Activated CD8-positive, alpha-beta memory T cell treated with anti-CD3 and anti-CD28 coated beads for 24 hours (primary cell): ENCODE results near the gene C8B.

ENCODE experiments used
- DNase-seq: peaks from one replicate; pipeline ENCODE4 v3.0.0-alpha.2; 2020

The C8B gene

DNA sequence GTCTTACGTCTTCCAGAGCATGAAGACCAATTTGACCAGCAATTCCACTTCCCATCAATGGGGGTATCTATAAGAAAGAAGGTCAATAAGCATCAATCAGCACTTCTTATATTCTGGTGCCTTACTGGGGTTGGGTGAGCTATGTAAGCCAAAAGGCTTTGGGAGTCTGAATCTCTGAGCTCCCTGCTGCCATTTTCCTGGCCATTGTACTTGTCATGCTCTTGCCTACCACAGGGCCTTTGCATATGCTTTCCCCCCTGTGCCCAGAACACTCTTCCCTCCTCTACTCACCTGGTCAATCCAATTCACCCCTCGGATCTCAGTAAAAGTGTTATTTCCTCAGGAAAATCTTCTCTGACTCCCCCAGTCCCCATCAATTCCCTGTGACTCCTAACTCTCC lies 36.3 kb downstream of the C8B start:
- DNase-seq, result no peak

DNA sequence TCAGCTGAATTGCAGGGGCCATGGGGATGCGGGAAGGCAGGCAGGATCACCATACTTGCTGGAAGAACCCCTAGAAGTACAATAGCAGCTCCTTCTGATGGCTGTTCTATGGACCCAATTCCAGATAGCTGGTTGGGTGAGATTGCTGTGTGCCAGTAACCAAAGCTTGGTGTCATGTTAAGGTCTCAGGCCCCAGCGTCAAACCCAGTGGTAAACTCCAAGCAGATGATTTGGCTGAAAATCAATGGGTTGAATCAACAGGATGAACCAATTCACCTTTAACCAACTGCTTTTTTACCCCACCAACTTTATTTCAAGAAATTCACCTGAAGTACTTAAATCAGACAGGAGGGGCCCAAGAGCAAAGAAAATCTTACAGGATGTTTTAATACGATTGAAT lies 37.8 kb downstream of the C8B start:
- no peak for DNase-seq

DNA sequence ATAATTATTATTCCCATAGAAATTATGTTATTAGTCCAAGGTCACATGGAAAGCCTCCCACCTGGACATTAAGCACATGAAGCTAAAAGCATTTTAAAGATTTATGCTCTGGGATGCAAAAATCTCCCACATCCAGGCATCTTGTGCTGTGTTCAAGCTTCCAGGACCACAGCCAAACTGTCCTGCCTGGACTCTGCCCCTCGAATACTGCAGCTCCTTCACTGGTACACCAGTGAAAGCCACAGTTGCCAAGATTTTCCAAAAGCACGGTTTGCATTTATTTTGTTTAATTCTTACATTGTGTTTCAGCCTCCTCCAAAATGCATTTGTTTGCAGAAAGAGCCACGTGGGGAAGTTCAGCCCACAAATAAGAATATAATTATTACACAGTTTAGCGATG lies 38.6 kb downstream of the C8B start:
- no peak for DNase-seq

DNA sequence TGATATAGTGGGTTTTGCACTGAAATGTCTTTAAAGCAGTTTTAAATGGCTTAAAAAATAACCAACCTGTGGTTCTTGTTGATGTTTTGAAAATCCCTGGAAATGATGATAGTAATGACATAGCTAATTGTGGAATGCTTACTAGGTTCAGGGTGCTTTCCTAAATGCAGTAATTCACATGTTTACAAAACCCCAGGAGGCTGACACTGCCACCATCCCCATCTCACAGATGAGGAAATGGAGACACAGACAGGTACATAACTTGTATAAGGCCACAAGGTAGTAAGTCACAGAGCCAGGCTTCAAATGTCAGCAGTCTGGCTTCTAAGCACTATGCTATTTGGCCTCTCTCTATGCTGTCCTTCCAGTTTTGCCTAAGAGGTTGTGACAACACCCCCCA lies 40.6 kb downstream of the C8B start:
- no peak for DNase-seq

DNA sequence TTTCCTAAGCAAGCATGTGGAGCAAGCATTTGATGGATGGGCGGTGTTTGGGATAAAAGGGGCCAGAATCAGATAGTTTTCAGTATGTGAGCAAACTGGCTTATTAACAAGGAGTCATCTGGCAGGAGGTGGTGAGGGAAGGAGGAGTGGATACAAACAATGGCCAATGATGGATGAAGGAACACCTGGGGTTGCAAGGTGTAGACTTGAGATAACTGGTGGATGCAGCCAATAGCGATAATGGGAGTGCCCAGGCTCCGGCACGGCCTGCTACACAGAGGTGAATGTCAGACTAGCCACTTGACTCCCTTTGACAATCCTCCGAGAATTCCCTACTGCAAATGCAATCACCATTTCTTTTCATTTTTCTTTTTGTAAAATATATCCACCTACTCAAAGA lies 41.7 kb downstream of the C8B start:
- DNase-seq, result no peak

DNA sequence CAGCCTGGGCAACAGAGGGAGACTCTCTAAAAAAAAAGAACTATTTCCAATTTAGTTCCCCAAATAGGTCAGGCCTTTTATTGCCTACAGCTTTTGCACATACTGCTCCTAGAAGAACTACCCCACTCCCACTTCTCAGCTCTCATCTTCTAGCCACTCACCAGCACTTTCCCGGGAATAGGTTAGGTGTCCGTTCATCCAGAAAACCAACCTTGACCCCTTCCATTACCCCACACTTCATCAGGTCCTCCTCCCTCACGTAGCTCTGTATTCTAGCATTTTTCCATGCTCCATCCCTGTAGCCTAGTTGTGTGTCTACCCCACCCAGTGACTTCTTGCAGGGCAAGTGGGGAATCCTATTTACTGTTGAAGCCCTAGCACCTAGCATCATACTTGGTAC lies 42.6 kb downstream of the C8B start:
- DNase-seq, result no peak

DNA sequence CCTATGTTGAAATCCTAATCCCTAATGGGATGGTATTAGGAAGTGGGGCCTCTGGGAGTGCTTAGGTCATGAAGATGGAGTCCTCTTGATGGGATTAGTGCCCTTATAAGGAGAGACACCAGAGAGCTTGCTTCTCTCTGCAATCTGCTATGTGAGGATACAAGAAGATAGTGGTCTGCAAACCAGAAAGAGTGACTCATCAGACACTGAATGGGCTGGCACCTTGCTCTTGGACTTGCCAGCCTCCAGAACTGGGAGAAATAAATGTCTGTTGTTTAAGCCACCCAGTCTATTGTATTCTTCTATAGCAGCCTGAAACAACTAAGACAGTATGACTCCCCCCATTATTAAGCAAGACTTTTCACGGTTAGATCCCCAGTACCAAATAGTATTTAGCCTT lies 43.3 kb downstream of the C8B start:
- DNase-seq, result no peak

DNA sequence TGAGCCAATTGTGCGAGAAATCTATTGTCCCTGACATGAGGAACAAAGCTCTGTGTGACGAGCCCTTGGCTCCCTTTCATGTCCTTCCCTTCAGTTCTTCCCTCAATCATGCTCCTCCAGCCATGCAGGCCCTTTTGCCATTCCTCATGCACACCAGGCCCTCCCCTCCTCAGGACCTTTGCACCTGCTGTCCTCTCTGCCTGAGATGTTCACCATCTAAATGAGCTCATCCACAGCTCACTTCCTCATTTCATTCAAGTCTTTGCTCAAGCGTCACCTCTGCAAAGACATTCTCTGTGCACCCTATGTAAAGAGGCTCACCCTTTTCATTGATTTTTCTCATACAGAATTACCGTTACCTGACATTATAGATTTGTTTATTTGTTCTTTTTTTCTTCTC lies 43.7 kb downstream of the C8B start:
- DNase-seq, result no peak

DNA sequence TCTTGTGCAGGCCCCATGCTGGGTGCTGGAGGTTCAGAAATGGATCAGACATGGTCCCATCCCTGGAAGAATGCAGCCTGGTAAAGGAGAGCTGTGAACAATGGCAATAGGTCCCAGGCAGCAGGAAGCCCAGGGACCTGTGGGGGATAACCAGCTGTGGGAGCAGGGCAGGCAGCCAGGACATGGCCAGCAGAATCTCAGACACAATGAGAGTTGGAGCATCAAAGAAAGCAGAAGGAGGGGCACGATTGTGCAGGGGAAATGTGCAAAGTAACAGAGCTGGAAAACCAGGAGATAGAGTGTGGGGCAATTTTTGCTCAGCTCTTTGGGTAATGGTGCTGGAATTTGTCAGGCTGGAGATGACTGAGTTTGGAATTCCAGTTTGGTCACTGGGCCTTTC lies 44.3 kb downstream of the C8B start:
- DNase-seq, result no peak

DNA sequence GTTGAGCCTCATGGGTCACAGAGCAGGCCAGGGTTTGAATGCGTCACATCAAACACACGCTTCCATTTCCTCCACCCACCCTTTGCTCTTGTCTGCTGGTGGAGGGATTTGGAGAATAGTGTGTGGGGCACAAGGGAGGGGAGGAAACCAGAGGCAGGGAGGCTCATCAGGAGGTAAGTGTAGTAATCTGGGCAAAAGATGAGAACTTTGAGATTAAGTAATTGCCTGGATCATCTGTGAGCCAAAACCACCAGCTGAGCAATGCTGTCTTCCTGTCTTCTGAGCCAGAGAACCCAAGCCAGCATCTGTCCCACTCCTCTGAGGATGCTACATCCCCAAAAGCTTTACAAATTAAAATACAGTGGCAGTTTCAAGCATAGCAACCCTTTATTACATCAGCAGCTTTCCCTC lies 45.2 kb downstream of the C8B start:
- no peak for DNase-seq

DNA sequence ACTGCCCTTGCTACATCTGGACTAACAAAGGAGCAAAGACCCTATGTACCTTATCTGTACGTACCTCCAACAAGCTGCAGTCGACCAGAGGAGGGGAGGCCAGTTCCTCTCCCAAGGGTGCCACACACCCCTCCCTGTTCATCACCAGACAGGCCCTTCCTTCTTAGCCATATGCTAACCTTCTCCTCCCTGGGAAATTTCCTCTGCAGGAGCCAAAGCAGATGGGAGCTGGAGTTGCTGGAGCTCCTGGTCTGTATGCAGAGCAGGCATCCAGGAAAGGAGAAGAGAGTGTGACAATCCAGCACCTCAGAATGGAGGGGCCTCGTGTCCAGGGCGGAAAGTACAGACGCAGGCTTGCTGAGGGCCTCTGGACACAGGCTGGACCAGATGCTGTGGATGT lies 48.5 kb downstream of the C8B start:
- no peak for DNase-seq

DNA sequence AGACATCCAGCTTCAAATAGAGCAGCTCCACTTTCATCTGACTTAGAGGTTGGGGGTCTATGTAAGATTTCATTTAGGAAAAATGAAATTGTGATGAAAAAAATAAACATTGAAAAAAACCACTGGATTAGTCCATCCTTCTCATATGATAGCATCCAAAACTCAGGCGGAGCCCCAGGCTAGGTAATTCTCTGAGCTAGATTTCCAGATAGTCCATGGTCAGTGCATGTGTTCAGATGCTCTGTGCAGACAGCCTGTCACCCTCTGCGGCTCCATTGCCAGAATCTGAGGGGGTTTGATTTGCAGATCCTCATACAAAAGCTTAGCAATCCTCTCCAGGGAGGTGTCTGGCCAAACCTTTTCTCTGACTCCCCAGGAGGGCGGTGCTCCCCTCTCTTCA lies 49.2 kb downstream of the C8B start:
- DNase-seq, result no peak

DNA sequence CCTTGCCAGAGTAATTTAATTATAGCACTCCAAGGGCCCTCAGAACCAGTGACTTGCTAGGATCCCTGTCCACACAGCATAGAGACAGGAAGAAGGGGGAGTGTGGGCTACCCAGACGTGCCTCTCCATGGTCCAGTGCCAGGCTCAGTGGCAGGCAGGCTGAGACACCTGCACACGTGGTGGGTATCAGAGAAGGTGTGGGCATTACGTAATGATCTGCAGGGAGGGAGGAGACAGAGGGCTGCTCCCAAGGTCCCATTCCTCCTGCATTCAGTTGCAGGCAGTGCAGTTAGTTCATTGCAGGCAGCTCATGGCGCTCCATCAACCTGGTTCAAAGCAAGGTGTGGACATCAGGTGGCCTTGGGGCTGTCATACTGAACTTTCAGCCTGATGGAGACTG lies 49.9 kb downstream of the C8B start:
- no peak for DNase-seq

DNA sequence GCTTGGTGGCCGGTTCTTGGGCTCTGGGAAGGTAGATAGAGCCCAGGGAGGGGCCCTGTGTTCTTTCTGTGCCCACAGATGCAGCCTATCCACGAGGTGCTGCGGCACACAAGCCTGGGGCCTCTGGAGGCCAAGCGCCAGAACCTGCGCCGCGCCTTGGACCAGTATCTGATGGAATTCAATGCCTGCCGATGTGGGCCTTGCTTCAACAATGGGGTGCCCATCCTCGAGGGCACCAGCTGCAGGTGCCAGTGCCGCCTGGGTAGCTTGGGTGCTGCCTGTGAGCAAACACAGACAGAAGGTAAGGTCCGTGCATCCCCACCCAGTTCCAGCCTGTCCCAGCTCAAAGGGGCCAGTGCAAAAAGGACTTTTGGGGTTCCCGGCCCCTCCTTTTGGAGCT lies 53.5 kb downstream of the C8B start:
- DNase-seq, result no peak

DNA sequence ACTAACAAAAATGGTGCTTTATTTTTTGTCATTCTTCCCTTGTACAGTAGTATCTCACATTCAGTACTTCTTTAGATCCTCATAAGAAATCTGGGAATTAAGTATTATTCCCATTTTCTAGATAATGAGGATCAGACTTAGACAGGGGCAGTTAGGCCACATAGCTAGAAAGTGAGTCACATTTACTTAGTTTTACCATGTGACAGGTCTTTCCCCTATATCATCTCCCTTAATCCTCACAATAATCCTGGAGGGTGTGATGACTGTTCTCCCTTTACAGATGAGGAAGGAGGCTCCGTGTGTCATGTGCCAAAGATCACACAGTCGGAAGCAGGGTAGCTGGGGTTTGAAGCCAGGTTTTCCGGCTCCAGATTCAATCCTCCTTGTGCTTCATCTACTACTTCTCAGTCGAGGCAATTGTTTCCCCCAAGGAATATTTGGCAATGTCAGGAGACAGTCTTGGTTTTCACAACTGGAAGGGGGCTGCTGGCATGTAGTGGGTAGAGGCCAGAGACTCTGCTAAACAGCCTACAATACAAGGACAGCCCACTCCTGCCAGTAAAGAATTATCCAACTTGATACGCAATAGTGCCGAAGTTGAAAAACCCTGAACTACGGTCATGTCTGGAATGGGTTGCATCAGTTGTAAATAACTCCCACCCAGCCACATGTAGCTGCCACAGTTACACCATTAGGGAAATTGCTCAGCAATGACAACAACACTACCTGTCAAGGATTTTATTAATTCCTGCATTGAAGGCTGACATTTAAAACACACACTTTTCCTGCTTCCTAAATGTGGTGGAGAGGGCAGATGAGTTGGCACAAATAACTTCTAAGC lies 54.5 kb downstream of the C8B start:
- no peak for DNase-seq

DNA sequence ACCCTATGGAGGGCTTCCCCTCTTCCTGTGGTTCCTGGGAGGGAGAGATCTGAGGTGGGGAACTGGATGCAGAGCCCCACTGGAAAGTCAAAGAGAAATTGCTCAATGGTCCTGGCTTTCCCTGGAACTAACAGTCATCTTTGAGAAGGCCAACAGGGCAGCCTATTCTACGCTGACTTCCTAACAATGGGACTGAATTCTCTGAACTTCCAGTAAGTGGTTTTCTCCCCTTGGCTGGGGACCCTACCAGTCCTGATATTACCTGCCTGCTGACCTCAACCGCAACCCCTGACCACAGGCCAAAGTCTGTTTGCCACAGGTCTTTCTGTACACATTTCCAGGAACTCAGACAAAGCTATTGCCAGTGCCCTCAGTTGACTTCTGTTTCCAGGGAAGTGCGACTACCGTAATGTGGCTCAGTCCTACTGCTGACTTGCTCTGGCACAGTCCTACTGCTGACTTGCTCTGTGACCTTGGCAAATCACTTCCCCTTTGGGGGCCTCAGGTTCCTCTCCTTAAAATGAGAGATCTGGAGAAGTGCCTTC lies 55.3 kb downstream of the C8B start:
- DNase-seq, result no peak

DNA sequence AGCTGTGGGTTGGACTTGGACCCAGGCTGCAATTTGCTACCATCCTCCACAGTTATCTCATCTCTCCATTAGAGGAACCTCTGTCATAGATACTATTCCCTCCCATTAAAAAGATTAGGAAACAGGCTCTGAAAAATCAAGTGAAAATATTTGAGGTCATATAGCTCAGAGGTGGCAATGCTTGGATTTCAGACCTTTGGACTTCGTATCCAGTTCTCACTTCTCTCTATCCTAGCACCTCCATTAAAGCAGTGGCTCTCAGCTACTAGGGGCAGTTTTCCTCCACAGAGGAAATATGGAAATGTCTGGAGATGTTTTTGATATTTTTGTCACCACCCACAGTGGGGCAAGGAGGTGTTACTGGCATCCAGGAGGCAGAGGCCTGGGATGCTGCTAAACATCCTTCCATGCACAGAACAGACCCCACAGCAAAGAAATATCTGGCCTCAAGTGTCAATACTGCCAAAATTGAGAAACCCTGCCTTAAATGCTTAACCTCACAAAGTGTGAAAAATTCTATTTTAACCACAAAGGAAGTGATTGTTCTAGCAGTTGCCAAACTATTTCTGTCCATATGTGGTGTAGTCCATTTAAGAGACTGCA lies 57.1 kb downstream of the C8B start:
- no peak for DNase-seq

DNA sequence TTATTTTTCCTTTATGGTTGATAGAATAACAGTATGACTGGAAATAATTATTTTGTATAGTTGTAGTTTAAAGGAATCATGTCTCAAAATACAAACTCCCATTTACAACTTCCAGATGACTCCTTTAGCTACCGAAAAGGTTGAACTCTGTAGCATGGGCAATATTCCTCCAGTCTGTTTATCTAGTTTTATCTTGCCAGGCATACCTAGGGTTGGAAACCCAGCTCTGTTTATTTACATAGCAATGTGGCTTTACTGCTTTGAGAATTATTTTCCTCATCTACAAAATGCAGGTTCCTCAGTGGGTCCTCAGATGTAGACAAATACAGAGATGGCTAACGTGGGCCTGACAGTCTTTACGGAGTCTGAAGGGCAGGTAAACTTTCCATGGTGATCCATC lies 60.1 kb downstream of the C8B start:
- no peak for DNase-seq

DNA sequence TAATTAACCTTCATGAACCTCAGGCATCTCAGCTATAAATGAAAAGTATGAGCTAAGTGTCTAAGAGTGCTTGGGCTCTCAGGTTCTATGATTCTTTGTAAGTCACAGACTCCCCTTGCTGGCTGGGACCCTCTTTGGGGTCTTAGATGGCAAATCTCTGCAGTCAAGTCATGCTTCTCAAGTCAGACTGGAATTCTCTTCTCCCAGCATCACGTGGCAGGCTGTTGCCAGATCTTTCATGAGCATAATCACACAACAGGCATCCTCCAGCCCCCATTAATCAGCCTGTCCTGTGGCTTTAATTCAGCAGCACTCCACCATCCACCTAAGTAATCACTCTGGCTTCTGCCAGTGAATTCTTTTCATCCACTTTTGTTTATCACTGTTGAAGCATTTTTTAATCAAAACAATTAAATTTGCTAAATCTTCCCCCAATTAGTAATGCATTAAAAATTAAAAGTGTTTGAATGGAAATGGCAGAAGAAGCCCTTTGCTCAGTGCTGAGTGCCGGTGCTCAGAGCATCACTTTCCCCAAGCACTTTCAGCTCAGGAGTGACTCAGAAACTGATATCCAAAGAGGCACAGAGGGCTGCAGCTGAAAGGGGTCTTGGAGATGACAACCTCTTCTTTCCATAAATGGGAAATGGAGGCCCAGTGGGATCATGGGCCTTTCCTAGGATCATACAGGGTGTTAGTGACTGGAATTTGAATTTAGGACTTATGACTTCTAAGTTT lies 61.0 kb downstream of the C8B start:
- no peak for DNase-seq

DNA sequence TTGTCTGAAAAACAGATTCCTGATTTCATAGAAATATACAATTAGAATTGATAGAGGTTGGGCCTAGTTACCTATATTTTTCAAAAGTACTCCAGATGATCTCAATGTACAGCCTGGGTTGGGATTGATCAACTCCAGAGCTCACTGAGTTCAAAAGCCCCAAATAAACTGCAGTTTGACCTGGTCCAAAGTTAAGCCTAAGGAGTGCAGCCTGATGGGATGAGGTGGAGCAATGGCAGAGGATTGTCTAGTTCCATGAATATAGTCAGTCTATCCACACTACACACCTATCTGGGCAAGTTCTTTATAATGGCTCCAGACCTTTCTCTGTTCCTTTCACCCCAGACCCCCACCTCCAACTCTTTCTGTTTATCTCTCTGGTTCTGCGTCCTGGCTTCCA lies 62.0 kb downstream of the C8B start:
- DNase-seq, result no peak

DNA sequence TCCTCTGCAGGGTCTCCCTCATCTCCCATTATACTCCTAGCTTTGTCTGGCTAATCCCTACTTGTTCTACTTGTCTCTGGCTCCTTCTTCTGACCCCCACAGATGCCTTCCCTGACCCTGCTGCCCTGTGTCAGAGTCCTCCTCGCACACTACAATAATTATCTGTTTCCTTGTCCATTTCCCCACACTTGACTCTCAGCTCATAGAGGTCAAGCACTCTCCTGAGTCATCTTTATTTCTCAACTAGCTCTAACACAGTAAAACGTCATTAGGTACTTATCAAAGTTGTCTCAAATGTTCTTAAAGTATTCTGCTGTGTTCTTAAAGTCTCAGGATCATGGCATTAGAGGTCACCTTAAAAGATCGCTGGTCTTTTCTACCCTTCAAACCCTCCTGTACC lies 64.1 kb downstream of the C8B start:
- no peak for DNase-seq

DNA sequence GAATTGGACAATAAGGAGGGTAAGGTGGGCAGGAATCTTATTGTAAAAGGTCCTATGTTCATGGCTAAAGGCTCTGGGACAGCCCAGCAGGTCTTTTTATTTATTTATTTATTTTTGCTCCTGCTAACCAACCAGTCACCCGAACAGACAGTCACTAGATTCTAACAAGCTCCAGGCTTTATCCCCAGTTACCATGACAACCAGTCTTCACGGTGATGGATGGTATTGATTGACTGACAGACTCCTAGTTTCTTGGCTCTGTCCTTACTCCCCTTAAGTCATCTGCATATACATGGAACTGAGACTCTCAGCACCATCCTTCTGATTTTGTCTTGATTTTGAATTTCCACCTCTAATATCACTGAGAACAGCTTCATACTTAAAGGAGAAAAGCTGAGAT lies 66.9 kb downstream of the C8B start:
- no peak for DNase-seq

DNA sequence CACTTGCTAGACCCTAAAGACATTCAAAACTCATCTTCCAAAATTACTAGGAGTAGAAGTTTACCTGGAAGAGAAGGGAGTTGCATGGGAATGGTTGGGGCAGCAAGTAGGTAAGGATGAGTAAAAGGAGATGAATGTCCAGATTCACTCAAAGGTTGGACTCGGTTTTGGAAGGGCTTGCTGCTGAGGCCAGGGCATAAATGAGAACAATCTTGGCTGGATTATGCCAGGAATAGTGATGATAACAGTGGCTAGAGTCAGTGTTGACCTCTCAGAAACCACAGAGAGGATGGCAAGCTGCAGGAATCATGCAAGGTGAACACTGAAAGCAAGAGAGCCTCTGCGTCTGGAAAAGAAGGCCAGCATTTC lies 67.8 kb downstream of the C8B start:
- DNase-seq, result no peak
